GM21619 (cell line): ENCODE results near the gene CLEC4A.
"Not testable (repeated sequence)": the region's sequence is repeated elsewhere in the genome, so short reads cannot be mapped to it uniquely, and the experiment has no call there.

Experiments
- ATAC-seq: cut with Tn5 transposase; IDR thresholded peaks from one replicate; pipeline ENCODE4 v1.9.1; 2021; ENCODE audit not compliant: unreplicated experiment

Gene CLEC4A

DNA sequence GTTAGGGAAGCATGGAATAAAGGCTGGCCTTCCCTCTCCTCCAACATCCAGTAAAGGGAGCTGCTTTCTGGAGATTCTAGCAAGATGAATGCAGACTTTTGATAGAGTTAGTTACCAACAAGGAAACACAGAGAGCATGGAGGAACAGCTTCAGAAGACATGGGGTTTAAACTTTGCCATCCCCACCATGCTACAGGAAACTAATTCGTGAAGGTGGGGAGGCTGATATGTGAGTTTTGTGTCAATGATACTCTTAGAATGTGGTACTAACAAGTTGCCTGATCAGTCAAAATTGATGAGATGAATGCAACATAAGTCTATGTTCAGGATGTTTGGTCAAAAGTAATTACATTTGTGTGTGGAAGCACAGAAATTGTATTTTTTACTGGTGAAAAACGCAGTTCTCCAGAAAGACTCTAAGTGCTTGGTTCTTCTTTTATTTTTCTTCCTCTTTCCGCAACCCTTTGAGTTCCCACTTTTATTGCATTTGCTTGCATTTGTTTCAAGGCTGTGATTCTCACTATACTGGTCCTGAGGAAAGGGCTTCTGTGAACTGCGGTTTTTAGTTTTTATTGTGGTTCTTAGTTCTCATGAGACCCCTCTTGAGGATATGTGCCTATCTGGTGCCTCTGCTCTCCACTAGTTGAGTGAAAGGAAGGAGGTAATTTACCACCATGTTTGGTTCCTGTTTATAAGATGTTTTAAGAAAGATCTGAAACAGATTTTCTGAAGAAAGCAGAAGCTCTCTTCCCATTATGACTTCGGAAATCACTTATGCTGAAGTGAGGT lies at the start of gene CLEC4A:
Gene CLEC4A (plus strand): TSS at position 494 of the 789 bp plus-strand sequence. CDS start 262 bp downstream, at position 756.
- ATAC-seq: no peak

DNA sequence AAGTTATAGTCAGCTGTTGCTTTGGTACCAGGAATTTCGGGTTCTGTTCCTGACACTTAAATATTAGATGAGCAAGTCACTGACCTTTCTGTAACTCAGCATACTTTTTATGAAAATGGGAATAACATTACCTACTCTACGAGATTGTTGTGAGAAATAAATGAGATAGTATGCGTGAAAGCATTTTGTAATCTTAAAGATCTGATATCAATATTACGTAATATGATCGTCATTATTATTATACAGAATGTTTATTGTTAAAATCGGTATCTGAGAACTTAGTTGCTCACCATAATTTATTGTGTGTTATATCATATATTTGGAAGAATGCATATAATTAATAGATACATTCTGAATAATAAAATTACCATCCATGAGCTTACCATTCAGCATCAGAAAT lies 47.5 kb upstream of the CLEC4A start:
- ATAC-seq: no peak

DNA sequence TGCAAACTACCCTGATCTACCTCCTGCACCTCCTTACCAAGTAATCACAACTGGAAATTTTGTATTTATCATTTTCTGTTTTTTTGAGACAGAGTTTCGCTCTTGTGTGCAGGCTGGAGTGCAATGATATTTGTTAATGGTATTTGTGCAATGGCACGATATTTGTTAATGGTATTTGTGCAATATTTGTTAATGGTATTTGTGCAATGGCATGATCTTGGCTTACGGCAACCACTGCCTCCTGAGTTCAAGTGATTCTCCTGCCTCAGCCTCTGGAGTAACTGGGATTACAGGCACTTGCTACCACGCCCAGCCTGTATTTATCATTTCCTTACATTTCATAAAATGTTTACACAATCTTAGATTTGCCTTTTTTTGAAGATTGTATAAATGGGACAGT lies 47.1 kb upstream of the CLEC4A start:
- ATAC-seq: no peak

DNA sequence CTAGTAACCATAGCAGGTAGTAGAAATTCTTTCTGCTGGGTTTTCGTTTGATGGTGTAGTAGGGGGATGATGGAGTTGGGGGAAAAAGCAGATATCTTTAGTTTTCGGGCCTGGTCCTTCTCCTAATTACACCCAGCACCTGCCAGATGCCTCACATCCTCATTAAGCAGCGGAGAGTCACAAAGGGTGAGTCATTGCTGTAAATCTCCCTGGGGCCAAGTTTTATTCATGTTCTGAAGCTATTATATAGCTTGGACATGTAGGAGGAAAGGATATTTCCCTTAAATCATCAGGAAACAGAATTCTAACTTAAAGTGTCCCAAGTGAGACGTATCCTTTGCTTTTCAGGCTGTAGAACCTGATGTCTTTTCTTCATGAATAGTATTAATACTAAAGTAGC lies 46.2 kb upstream of the CLEC4A start:
- ATAC-seq: no peak

DNA sequence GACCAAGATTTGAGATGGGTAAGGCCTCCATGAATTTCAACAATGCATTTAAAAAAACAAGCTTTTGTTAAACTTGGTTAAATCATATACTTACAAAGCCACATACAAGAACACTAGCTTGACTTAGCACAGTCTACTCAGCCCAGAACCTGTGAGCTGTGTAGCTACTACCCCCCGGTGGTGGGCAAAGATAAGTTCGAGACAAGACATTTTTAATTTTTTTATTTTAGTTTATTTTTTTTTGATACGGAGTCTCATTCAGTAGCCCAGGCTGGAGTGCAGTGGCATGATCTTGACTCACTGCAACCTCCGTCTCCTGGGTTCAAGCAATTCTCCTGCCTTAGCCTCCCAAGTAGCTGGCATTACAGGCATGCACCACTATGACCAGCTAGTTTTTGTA lies 45.0 kb upstream of the CLEC4A start:
- ATAC-seq: no peak

DNA sequence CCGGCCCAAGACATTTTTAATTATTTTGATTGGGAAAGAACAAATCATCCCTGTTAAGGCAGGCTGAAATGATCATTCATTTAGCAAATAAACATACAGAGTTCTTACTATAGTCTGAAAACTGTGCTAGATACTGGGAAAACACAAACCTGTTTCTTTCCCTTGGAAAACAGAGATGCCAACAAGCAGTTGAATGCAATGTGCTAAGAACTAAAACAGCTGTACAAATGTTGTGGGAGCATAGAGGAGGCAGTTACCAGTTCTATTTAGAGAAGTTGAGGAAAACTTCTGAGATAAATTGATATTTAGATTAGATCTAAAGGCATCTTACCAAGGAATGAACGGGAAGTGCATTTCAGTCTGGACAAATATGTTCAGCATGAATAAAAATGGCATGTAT lies 44.5 kb upstream of the CLEC4A start:
- no peak for ATAC-seq

DNA sequence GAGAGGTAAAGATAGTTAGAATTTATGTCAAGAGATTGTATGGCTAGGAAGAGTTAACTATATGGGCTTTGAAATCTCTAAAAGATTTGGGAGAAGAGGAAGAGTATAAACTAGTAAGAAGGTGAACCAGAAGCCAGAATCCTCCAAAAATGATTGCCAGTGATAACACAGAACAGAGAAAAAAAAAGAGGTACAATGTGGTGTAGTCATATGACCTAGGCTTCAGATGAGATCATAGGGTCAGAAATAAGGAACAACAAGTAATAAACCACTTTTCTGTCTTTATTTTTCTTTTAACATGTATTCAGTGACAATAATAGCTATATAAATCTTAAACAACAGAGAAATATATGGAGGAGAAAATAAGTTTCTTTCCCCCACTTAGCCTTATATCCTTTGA lies 43.3 kb upstream of the CLEC4A start:
- ATAC-seq: no peak

DNA sequence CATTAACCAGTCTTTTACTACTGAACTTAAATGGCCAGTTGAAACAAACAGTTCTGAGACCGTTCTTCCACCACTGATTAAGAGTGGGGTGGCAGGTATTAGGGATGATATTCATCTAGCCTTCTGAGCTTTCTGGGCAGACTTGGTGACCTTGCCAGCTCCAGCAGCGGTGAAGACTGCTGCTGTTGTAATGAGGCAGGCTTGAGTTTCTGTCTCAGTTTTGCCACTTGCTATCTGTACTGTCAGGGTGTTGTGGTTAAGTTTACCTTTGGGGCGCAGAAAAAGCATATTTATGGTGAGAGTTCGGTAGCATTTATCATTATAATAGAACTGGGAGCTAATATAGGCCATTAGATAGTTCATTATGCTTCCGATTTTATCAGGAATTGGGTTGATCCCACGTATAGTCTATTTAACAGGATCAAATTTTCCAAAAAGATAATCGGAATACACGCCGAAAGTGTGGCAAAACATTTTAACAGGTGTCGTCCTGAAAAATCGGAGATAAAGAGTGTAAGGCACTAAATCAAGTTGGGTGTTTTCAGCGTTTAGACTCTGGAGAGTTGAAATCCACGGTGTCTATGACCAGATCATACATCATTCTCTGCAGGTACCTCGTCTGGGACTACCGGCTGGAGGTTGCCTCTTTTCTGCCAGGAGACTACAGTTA lies 42.0 kb upstream of the CLEC4A start:
- ATAC-seq: no peak

DNA sequence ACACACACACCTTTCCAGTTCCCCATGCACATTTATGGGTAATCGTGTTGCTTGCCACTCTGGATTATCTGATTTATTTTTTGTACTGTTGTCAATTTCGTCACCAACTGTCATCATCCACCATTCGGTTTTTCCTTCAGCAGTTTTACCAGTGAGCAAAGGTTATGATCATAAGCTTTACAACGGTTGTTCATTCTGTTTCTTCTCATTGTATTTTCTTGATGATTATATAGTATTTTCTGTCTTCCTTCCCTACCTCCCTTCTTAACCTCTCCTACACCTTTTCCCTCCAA lies 40.7 kb upstream of the CLEC4A start:
- ATAC-seq: no peak

DNA sequence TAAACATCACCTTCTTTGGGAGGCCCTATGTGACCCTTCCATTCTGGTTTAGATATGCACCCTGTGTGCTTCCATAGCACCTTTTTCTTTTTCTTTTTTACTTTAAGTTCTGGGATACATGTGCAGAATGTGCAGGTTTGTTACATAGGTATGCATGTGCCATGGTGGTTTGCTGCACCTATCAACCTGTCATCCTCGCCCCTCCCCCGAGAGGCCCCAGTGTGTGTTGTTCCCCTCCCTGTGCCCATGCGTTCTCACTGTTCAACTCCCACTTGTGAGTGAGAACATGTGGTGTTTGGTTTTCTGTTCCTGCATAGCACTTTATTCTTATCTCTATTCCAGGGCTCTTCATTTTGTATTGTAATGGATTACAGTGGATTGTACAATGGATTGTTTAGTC lies 39.1 kb upstream of the CLEC4A start:
- not testable (repeated sequence) for ATAC-seq

DNA sequence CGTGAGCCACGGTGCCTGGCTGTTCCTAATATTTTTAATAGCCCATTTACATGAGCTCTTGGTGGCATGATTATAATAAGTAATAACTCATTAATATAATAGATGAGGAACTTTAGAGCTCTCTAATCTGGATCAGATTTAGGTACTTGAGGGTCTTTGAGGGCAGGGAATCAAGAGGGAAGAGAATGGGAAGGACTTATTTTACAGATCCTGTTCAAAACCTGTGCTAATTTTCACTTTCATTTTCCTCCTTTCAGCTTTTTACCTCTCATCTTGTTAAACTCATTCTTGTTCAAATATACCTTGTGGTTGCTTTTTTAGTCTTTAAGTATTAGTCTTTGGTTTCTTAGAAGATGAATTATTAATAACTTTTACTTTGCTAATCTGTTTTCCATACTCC lies 35.8 kb upstream of the CLEC4A start:
- no peak for ATAC-seq

DNA sequence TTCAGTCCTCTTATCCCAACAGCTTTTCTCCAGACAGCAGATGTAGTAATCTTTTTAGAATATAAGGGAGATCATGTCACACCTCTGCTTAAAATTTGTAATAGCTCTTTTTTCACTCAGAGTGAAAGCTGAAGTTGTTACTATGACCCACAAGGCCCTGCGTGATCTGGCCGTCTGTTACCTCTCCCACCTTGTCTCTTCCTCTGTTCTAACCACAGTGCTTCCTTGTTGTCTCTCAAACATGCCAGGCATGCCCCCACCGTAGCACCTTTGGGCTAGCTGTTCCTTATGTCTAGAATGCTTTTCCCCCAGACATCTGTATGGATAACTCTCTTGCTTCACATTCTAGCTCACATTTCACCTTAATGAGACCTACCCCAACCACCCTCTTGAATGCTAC lies 34.8 kb upstream of the CLEC4A start:
- ATAC-seq: peak; percentile 77

DNA sequence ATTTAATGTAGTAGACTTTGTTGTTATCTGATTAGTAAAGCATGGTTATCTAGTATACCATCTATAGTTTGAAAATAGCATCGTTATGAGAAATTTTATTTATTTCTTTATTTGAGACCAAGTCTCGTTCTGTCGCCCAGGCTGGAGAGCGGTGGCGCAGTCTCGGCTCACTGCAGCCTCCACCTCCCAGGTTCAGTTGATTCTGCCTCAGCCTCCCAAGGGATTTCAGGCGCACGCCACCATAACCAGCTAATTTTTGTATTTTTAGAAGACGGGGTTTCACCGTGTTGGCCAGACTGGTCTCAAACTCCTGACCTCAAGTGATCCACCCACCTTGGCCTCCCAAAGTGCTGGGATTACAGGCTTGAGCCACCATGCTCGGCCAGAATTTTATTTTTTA lies 34.1 kb upstream of the CLEC4A start:
- ATAC-seq: not testable (repeated sequence)

DNA sequence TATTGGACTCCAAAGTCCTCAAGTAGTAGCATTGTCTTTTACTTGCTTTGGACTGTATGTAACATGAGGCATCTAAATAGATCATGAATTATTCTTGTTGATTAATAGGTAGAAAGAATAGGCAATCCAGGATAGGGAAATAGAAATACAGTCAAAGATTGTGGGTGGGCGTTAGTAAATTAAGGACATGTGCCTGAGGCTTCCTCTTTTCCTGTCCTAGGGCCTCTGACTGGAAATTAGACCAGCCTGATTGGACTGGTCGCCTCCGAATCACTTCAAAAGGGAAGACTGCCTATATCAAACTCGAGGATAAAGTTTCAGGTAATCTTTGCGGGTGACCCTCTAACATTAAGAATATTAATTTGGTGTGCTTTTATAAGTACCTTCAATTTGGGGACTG lies 33.7 kb upstream of the CLEC4A start:
- no peak for ATAC-seq

DNA sequence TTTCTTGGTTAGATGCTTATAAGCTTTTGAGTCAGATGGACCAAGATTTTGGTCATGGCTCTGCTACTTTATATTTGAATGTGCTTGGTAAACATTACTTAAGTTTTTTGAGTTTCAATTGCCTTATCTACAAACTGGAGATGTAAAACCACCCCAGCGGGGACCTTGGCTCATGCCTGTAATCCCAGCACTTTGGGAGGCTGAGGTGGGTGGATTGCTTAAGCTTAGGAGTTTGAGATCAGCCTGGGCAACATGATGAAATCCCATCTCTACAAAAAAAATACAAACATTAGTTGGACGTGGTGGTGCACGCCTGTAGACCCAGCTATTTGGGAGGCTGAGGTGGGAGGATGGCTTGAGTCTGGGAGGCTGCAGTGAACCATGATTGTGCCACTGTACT lies 30.1 kb upstream of the CLEC4A start:
- ATAC-seq: no peak

DNA sequence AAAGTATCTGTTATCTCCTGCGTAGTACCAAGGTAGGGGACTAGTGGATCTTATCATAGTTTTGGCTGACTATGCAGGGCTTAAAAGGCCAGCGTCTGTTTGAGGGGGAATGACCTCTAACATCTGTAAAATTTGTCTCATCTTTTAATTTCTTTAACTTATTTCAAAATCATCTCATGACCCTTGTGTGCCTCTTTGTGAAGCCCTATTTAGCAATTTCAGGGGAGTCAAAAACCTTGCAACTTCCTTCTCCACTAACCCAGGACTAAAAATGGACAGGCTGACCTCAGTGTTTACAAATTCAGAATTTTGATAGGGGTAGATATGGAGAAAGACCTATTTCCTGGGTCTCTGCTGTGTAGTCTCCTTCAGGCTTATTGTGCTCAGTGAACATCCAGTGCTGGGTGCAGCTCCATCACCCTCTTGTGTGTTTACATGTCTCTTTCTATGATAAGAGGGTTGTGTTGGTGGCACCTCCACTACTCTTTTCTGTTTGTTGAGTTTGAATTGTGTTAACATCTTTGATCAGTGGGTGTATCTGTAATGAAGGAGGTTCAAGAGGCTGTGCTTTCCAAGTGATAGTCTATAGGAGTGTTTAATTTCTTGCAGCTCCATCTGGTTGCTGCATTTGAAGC lies 27.0 kb upstream of the CLEC4A start:
- no peak for ATAC-seq

DNA sequence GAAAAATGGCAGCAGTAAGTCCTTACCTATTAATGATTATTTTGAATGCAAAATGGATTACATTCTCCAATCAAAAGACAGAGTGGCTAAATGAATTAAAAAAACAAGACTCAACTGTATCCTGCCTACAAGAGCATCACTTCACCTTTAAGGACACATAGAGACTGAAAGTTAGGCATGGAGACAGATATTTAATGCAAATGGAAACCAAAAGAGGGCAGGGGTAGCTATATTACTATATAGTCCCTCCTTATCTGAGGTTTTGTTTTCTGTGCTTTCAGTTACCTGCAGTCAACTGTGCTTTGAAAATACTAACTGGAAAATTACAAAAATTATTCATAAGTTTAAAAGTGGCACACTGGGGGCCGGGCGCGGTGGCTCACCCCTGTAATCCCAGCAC lies 24.2 kb upstream of the CLEC4A start:
- no peak for ATAC-seq

DNA sequence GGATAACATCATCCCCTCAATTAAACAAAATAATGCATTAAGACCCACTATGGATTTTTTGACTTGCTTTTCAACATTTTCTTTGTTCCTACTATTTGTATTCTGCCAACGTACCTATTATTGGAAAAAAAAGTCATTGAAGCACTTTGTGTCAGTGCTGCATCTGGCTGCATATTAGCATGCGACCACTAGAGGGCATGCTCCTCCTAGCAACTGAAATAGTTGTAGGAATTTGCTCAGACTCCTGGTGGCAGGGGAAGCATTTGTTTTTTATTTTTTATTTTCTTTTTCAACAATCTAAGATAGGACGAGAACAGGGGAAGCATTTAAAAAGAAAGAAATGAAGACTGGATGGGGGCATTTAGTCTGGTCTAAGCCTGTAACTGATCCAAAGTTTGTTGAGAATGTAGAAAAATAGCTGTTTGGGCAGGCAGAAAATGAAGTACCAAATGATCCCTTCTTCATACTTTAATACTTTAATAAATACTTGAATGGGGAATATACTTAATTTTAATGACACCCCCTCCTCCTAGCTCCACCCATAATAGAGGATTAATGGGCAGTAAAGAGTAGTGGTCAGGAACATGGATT lies 14.5 kb upstream of the CLEC4A start:
- ATAC-seq: no peak

DNA sequence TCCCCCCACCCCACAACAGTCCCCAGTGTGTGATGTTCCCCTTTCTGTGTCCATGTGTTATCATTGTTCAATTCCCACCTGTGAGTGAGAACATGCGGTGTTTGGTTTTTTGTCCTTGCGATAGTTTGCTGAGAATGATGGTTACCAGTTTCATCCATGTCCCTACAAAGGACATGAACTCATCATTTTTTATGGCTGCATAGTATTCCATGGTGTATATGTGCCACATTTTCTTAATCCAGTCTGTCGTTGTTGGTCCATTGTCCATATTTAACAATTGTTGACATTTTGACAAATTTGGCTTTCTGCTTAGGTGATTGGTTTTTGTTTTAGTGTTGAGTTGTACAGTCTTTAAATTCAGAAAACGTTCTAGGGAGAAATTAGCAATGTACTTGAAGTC lies 10.3 kb upstream of the CLEC4A start:
- not testable (repeated sequence) for ATAC-seq

DNA sequence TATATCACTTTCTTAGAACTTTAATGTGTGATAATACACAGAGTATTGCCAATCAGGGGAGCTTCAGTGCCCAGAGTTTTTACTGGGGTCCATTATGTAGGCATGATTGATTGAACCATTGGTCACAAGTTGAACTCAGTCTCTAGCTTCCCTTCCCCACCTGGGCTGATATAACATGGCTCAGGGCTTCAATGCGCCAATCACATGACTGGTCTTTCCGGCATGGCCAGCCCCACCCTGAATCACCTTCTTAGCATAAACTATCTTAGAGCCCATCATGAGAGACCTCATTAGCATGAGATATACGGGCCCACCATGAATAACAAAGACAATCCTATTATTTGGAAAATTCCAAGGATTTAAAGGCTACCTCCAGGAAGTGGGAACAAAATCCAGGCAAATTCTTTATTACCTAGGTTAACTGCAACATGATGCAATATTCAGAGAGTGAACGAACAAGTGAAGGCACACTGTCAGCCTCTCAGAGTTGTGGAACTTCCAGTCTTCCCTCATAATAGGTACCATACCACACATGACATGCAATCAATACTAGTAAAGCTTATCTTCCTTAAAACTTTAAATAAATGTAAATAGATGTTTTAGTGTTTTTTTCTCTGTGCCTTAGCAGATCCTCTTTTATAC lies 3.2 kb upstream of the CLEC4A start:
- no peak for ATAC-seq

DNA sequence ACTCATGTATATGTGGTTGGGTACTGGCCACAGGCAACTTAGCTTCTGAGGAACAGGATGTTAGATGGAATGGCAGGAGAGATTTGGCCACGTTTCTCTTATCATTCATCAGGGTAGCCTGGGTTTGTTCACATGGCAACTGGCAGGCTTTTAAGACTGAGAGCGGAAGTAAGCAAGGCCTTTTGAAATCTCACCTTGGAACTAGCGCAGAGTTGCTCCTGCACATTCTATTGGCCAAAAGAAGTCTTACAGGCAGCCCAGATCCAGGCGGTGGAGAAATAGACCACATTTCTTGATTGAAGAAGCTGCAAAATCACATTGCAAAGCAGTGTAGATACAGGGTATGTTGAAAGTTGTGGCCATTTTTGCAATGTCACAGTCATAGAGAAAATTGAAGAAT lies 3.7 kb downstream of the CLEC4A start:
- no peak for ATAC-seq
